ENCODE measurements around the gene DUOX2.

DUOX2 gene

GRCh38 chr15:45131510-45131909 lies 17.5 kb upstream of the DUOX2 start:
- H3K27me3 Mint-ChIP-seq = peaks cover 29% of the 10 kb centered on the region
- no peak overlapping the region for H3K27ac Mint-ChIP-seq
- H3K4me3 Mint-ChIP-seq = no peak overlapping the region
- H3K36me3 Mint-ChIP-seq = no peaks in the 10 kb centered on the region
- H3K4me1 Mint-ChIP-seq (ENCODE audit: low read depth) = peaks cover 19% of the 10 kb centered on the region
- H3K9me3 Mint-ChIP-seq (ENCODE audit: low read depth) = no peaks in the 10 kb centered on the region

- Mint-ChIP-seq H3K27ac (no peak overlapping the region), H3K27me3 (peaks cover 36% of the 10 kb centered on the region), H3K4me3 (peak overlapping the region; percentile 41), H3K36me3 (no peaks in the 10 kb centered on the region), H3K4me1 (ENCODE audit: low read depth) (peaks cover 14% of the 10 kb centered on the region), H3K9me3 (ENCODE audit: low read depth) (no peaks in the 10 kb centered on the region)
Observed at GRCh38 chr15:45130291-45131000, 16.5 kb upstream of the DUOX2 start.

GRCh38 chr15:45129651-45130129 lies 15.7 kb upstream of the DUOX2 start, which contains the start of the genes DUOX1 and DUOXA1:
TSS of gene DUOX1 (plus strand) at chr15:45129994. CDS start at chr15:45131967, 1,973 bp downstream.
TSS of gene DUOXA1 (minus strand) at chr15:45129879. CDS start at chr15:45123014, 6,865 bp downstream.
- Mint-ChIP-seq H3K27ac (no peak within 1 kb of the TSS), H3K27me3 (peaks cover 38% of the 10 kb centered on the region), H3K4me1 (ENCODE audit: low read depth) (peaks cover 10% of the 10 kb centered on the region), H3K9me3 (ENCODE audit: low read depth) (no peaks in the 10 kb centered on the region), H3K36me3 (no peaks in the 10 kb centered on the region), H3K4me3 (peak within 1 kb of the TSS; percentile 61)

GRCh38 chr15:45128971-45129639 lies 15.1 kb upstream of the DUOX2 start:
- no peak overlapping the region for H3K27ac Mint-ChIP-seq
- H3K4me1 Mint-ChIP-seq (ENCODE audit: low read depth) = peaks cover 7% of the 10 kb centered on the region
- no peaks in the 10 kb centered on the region for H3K36me3 Mint-ChIP-seq
- no peaks in the 10 kb centered on the region for H3K9me3 Mint-ChIP-seq (ENCODE audit: low read depth)
- H3K4me3 Mint-ChIP-seq = peak overlapping the region; percentile 61
- peaks cover 33% of the 10 kb centered on the region for H3K27me3 Mint-ChIP-seq

GRCh38 chr15:45126535-45127158 lies 12.7 kb upstream of the DUOX2 start:
- H3K27me3 Mint-ChIP-seq = peaks cover 33% of the 10 kb centered on the region
- H3K27ac Mint-ChIP-seq = no peak overlapping the region
- no peaks in the 10 kb centered on the region for H3K36me3 Mint-ChIP-seq
- H3K4me3 Mint-ChIP-seq = no peak overlapping the region
- peaks cover 7% of the 10 kb centered on the region for H3K4me1 Mint-ChIP-seq (ENCODE audit: low read depth)
- no peaks in the 10 kb centered on the region for H3K9me3 Mint-ChIP-seq (ENCODE audit: low read depth)

- Mint-ChIP-seq H3K4me3 (no peak overlapping the region), H3K36me3 (no peaks in the 10 kb centered on the region), H3K27ac (no peak overlapping the region), H3K4me1 (ENCODE audit: low read depth) (peaks cover under 1% of the 10 kb centered on the region), H3K27me3 (peaks cover 31% of the 10 kb centered on the region), H3K9me3 (ENCODE audit: low read depth) (no peaks in the 10 kb centered on the region)
Observed at GRCh38 chr15:45123397-45123796, 9.4 kb upstream of the DUOX2 start.

GRCh38 chr15:45122719-45123118 lies 8.7 kb upstream of the DUOX2 start:
- Mint-ChIP-seq H3K27me3 (peaks cover 31% of the 10 kb centered on the region), H3K36me3 (no peaks in the 10 kb centered on the region)

GRCh38 chr15:45121706-45122417 lies 7.9 kb upstream of the DUOX2 start:
- peaks cover 33% of the 10 kb centered on the region for H3K27me3 Mint-ChIP-seq
- H3K36me3 Mint-ChIP-seq = no peaks in the 10 kb centered on the region
- H3K9me3 Mint-ChIP-seq (ENCODE audit: low read depth) = no peaks in the 10 kb centered on the region
- no peak overlapping the region for H3K27ac Mint-ChIP-seq
- no peak overlapping the region for H3K4me3 Mint-ChIP-seq
- H3K4me1 Mint-ChIP-seq (ENCODE audit: low read depth) = peaks cover 12% of the 10 kb centered on the region

More at GRCh38 chr15:45122719-45123118, 8.7 kb upstream of the DUOX2 start:
- no peak overlapping the region for H3K27ac Mint-ChIP-seq
- peaks cover 5% of the 10 kb centered on the region for H3K4me1 Mint-ChIP-seq (ENCODE audit: low read depth)
- no peaks in the 10 kb centered on the region for H3K9me3 Mint-ChIP-seq (ENCODE audit: low read depth)
- H3K4me3 Mint-ChIP-seq = no peak overlapping the region

- no peak overlapping the region for H3K4me3 Mint-ChIP-seq
- no peaks in the 10 kb centered on the region for H3K36me3 Mint-ChIP-seq
- no peaks in the 10 kb centered on the region for H3K9me3 Mint-ChIP-seq (ENCODE audit: low read depth)
- H3K27ac Mint-ChIP-seq = no peak overlapping the region
- H3K4me1 Mint-ChIP-seq (ENCODE audit: low read depth) = peaks cover 18% of the 10 kb centered on the region
- peaks cover 33% of the 10 kb centered on the region for H3K27me3 Mint-ChIP-seq
Observed at GRCh38 chr15:45121020-45121419, 7.0 kb upstream of the DUOX2 start.

GRCh38 chr15:45120081-45120972 lies 6.4 kb upstream of the DUOX2 start:
- Mint-ChIP-seq H3K9me3 (ENCODE audit: low read depth) (no peaks in the 10 kb centered on the region), H3K27ac (no peak overlapping the region), H3K4me1 (ENCODE audit: low read depth) (peaks cover 20% of the 10 kb centered on the region), H3K4me3 (no peak overlapping the region), H3K27me3 (peaks cover 33% of the 10 kb centered on the region), H3K36me3 (no peaks in the 10 kb centered on the region)

GRCh38 chr15:45118996-45119395 lies 5.0 kb upstream of the DUOX2 start:
- no peaks in the 10 kb centered on the region for H3K36me3 Mint-ChIP-seq
- H3K27me3 Mint-ChIP-seq = peaks cover 35% of the 10 kb centered on the region
- no peak overlapping the region for H3K4me3 Mint-ChIP-seq
- H3K27ac Mint-ChIP-seq = no peak overlapping the region
- H3K9me3 Mint-ChIP-seq (ENCODE audit: low read depth) = no peaks in the 10 kb centered on the region
- H3K4me1 Mint-ChIP-seq (ENCODE audit: low read depth) = peaks cover 23% of the 10 kb centered on the region

GRCh38 chr15:45118131-45118588 lies 4.2 kb upstream of the DUOX2 start:
- Mint-ChIP-seq H3K36me3 (no peaks in the 10 kb centered on the region), H3K4me1 (ENCODE audit: low read depth) (peaks cover 31% of the 10 kb centered on the region), H3K9me3 (ENCODE audit: low read depth) (no peaks in the 10 kb centered on the region), H3K27ac (no peak overlapping the region), H3K27me3 (peaks cover 38% of the 10 kb centered on the region), H3K4me3 (peak overlapping the region; percentile 83)

- H3K27me3 Mint-ChIP-seq = peaks cover 40% of the 10 kb centered on the region
- no peak overlapping the region for H3K27ac Mint-ChIP-seq
- H3K36me3 Mint-ChIP-seq = no peaks in the 10 kb centered on the region
- H3K9me3 Mint-ChIP-seq (ENCODE audit: low read depth) = no peaks in the 10 kb centered on the region
- peak overlapping the region; percentile 83 for H3K4me3 Mint-ChIP-seq
- peaks cover 33% of the 10 kb centered on the region for H3K4me1 Mint-ChIP-seq (ENCODE audit: low read depth)
Observed at GRCh38 chr15:45117308-45118130, 3.5 kb upstream of the DUOX2 start.

All from activated naive CD8-positive, alpha-beta T cell (primary cell).